Osteoblast (primary cell): ENCODE data around the gene SOX5. TPM values are rescaled to one million over a fixed set of nuclear protein-coding genes. Genes with fewer than 3 reads are reported as not detected.

Experiments
- DNase-seq: peaks from one replicate; pipeline ENCODE4 v3.0.0; 2011; ENCODE audit warnings: low spot score, mixed read lengths; ENCODE audit not compliant: insufficient read length; ENCODE audit errors: missing footprints
- H2AFZ ChIP-seq: 2 replicates; pipeline ENCODE4 v1.6.0; 2011; ENCODE audit warnings: mild to moderate bottlenecking, low read length
- H3K27ac ChIP-seq: 2 replicates; pipeline ENCODE4 v1.5.1; 2011; ENCODE audit warnings: mild to moderate bottlenecking, low read depth, low read length, moderate library complexity
- H3K27me3 ChIP-seq: 2 replicates; pipeline ENCODE4 v1.6.0; 2012; ENCODE audit warnings: mild to moderate bottlenecking, control low read depth, inconsistent platforms, low read length, moderate library complexity; ENCODE audit not compliant: insufficient read depth
- H3K36me3 ChIP-seq: 2 replicates; pipeline ENCODE4 v1.5.1; 2011; ENCODE audit warnings: mild to moderate bottlenecking, low read length, control low read depth, moderate library complexity; ENCODE audit not compliant: insufficient read depth
- H3K4me1 ChIP-seq: 2 replicates; pipeline ENCODE4 v1.5.1; 2011; ENCODE audit warnings: mild to moderate bottlenecking, low read length, control low read depth, moderate library complexity; ENCODE audit not compliant: insufficient read depth
- H3K4me2 ChIP-seq: 2 replicates; pipeline ENCODE4 v1.6.0; 2011; ENCODE audit warnings: mild to moderate bottlenecking, low read length; ENCODE audit not compliant: insufficient read depth
- H3K4me3 ChIP-seq: fragments of 200-600 bp; sonication (generic); 3 replicates; pipeline ENCODE4 v1.5.1; 2012; ENCODE audit warnings: mild to moderate bottlenecking, low read length, inconsistent platforms; ENCODE audit not compliant: insufficient read depth
- H3K79me2 ChIP-seq: 2 replicates; pipeline ENCODE4 v1.6.0; 2012; ENCODE audit warnings: mild to moderate bottlenecking, low read length, control low read depth, inconsistent platforms; ENCODE audit not compliant: insufficient read depth
- H3K9me3 ChIP-seq: 2 replicates; pipeline ENCODE4 v1.5.1; 2011; ENCODE audit warnings: low read depth, low read length, control low read depth
- H4K20me1 ChIP-seq: 2 replicates; pipeline ENCODE4 v1.6.0; 2012; ENCODE audit warnings: mild to moderate bottlenecking, low read length, control low read depth; ENCODE audit not compliant: insufficient read depth
- total RNA-seq: library from RNA; depleted of rRNA; stranded (reverse); fragments of >200 nt; gene quantifications from 2 replicates; pipeline ENCODE4 v1.2.3, GENCODE V29; 2012
- TF ChIP-seq, protein P1 (sequence below): IDR thresholded peaks from 2 replicates; pipeline ENCODE4 v1.5.1; 2011; ENCODE audit warnings: mild to moderate bottlenecking, low read depth, low read length, moderate library complexity; ENCODE audit errors: extremely low read depth

The SOX5 gene
- total RNA-seq = 4.7 and 5.1 TPM in 2 replicates

DNA sequence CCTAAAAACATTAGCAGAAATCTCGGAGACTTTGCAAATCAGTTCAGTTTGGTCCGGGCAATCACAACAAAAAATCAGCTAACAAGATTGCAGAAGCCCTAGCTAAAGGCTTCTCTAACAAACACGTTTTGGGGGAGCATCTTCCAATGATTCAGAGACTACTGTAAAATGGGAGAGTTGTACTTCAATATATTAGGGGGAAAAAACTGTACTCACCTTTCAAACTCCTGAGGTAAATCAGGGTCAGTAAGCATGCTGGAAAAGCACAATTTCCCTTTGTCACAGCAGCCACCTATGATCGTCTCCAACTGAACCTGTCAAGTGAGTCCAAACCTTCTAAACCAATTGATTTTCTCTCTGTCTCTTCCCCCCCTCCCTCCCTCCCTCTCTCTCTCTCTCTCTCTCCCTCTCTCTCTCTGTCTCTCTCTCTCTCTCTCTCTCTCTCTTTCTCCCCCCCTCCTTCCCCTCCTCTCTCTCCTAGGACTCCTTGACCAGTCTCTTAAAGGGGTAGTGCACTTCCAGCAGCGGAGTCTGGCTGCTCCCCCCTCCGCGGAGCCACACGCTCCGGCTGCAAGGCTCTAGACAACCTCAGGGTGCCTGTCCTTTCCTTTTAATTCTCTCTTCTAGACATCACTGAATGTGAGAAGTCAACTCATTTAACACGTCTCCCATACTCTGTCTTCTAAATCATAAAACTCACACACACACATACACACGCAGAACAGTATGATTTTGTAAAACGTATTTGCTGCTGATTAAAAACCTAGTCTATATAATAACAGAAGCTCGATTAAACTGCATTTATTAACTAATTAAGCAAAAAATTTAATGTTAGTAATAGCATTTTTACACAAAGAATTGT lies at the start of gene SOX5:
SOX5 (minus strand) TSS at position 323 of the 862 bp plus-strand sequence; CDS start at position 254, 69 bp downstream.
- peaks cover 40% of the 10 kb centered on the region for H3K27me3 ChIP-seq
- DNase-seq = peak; percentile 8
- peak within 1 kb of the TSS; percentile 66 for H3K4me2 ChIP-seq

GRCh38 chr12:23987046-23987445 lies 37.6 kb upstream of the SOX5 start:
- Histone ChIP-seq H3K27ac (no peak overlapping the region), H3K79me2 (no peaks in the 10 kb centered on the region), H3K27me3 (no peaks in the 10 kb centered on the region), H3K4me2 (no peak overlapping the region), H3K9me3 (no peaks in the 10 kb centered on the region), H2AFZ (no peak overlapping the region), H3K4me3 (no peak overlapping the region), H3K4me1 (no peaks in the 10 kb centered on the region), H3K36me3 (no peaks in the 10 kb centered on the region), H4K20me1 (no peaks in the 10 kb centered on the region)
- TF ChIP-seq, protein P1, sequence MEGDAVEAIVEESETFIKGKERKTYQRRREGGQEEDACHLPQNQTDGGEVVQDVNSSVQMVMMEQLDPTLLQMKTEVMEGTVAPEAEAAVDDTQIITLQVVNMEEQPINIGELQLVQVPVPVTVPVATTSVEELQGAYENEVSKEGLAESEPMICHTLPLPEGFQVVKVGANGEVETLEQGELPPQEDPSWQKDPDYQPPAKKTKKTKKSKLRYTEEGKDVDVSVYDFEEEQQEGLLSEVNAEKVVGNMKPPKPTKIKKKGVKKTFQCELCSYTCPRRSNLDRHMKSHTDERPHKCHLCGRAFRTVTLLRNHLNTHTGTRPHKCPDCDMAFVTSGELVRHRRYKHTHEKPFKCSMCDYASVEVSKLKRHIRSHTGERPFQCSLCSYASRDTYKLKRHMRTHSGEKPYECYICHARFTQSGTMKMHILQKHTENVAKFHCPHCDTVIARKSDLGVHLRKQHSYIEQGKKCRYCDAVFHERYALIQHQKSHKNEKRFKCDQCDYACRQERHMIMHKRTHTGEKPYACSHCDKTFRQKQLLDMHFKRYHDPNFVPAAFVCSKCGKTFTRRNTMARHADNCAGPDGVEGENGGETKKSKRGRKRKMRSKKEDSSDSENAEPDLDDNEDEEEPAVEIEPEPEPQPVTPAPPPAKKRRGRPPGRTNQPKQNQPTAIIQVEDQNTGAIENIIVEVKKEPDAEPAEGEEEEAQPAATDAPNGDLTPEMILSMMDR = no peak
- no peak for DNase-seq

More for the DNA sequence above, at the start of gene SOX5:
- no peak within 1 kb of the TSS for H3K27ac ChIP-seq
- H2AFZ ChIP-seq = peak within 1 kb of the TSS; percentile 32
- peaks cover 4% of the 10 kb centered on the region for H3K4me1 ChIP-seq
- H3K79me2 ChIP-seq = no peaks in the 10 kb centered on the region
- no peaks in the 10 kb centered on the region for H3K9me3 ChIP-seq
- no peaks in the 10 kb centered on the region for H3K36me3 ChIP-seq
- peak within 1 kb of the TSS; percentile 15 for H3K4me3 ChIP-seq
- no peaks in the 10 kb centered on the region for H4K20me1 ChIP-seq
- TF ChIP-seq, protein P1 = no peak

GRCh38 chr12:23980826-23981225 lies 31.4 kb upstream of the SOX5 start:
- H3K27ac ChIP-seq = no peak overlapping the region
- H3K79me2 ChIP-seq = no peaks in the 10 kb centered on the region
- TF ChIP-seq, protein P1 = no peak
- no peak overlapping the region for H3K4me3 ChIP-seq
- no peak overlapping the region for H3K4me2 ChIP-seq
- no peaks in the 10 kb centered on the region for H3K4me1 ChIP-seq
- H4K20me1 ChIP-seq = no peaks in the 10 kb centered on the region
- no peaks in the 10 kb centered on the region for H3K27me3 ChIP-seq
- no peak overlapping the region for H2AFZ ChIP-seq
- H3K36me3 ChIP-seq = no peaks in the 10 kb centered on the region
- no peaks in the 10 kb centered on the region for H3K9me3 ChIP-seq
- DNase-seq = no peak

- Histone ChIP-seq H3K4me1 (no peaks in the 10 kb centered on the region), H3K27ac (no peak overlapping the region), H3K9me3 (no peaks in the 10 kb centered on the region), H3K4me2 (no peak overlapping the region), H3K79me2 (no peaks in the 10 kb centered on the region), H3K27me3 (no peaks in the 10 kb centered on the region), H3K36me3 (no peaks in the 10 kb centered on the region), H3K4me3 (no peak overlapping the region), H4K20me1 (no peaks in the 10 kb centered on the region), H2AFZ (no peak overlapping the region)
- no peak for DNase-seq
- TF ChIP-seq, protein P1 = no peak
Observed at GRCh38 chr12:23964812-23965211, 15.3 kb upstream of the SOX5 start.
